Thyroid gland (tissue), 4 donors: Measurements from ENCODE around the gene RRP9. TPM values are rescaled to one million over a fixed set of nuclear protein-coding genes. Genes with fewer than 3 reads are reported as not detected.
"Not testable (repeated sequence)": the region's sequence is repeated elsewhere in the genome, so short reads cannot be mapped to it uniquely, and the experiment has no call there.

Experiments
- DNase-seq, 2 donors: peaks; one replicate each; pipeline ENCODE4 v3.0.0-alpha.2; 2019
- H3K27ac ChIP-seq, 3 donors: fragments of 200-600 bp; sonication (generic); 1 replicate in 2 of 3; 2 replicates in 1 of 3; pipeline ENCODE4 v1.5.1; 2016 to 2019; ENCODE audit warnings: mild to moderate bottlenecking in 1 of 3, moderate library complexity in 1 of 3
- H3K27me3 ChIP-seq: fragments of 200-600 bp; sonication (generic); one replicate; pipeline ENCODE4 v1.5.1; 2019
- H3K36me3 ChIP-seq, 2 donors: fragments of 200-600 bp; sonication (generic); one replicate each; pipeline ENCODE4 v1.5.1; 2016 to 2019
- H3K4me1 ChIP-seq, 2 donors: fragments of 200-600 bp; sonication (generic); one replicate each; pipeline ENCODE4 v1.5.1; 2017 to 2019
- H3K4me3 ChIP-seq, 3 donors: fragments of 200-600 bp; sonication (generic); replicated peaks in 1 of 3; 1 replicate in 2 of 3; 2 replicates in 1 of 3; pipeline ENCODE4 v1.5.1; 2016; ENCODE audit warnings: mild to moderate bottlenecking in 1 of 3
- H3K9me3 ChIP-seq: fragments of 200-600 bp; sonication (generic); one replicate; pipeline ENCODE4 v1.5.1; 2017
- POLR2A ChIP-seq, 2 donors: fragments of 450-650 bp; IDR thresholded peaks; one replicate each; pipeline ENCODE4 v1.6.1; 2017; ENCODE audit warnings: antibody characterized with exemption in 2 of 2, mild to moderate bottlenecking in 2 of 2, moderate library complexity in 1 of 2
- WGBS, 2 donors: methylation state at CpG; one replicate each; pipeline ENCODE4 v1.1.5; 2017; 5-methylcytosine and 5-hydroxymethylcytosine counted together
- intact Hi-C: fragments of 100-400 bp; cut with DNase I; formaldehyde crosslinking; loops from one replicate; pipeline ENCODE4 v1.15.1; 2023
- total RNA-seq, 4 donors: library from RNA; depleted of rRNA; stranded (reverse); fragments of >200 nt; gene quantifications; one replicate each; pipeline ENCODE4 v1.2.3, GENCODE V29; 2016
- TF ChIP-seq, protein P1 (sequence below), 6 experiments: fragments of 200-600 bp in 3 of 6; fragments of 450-650 bp in 3 of 6; sonication (generic) in 3 of 6; IDR thresholded peaks; one replicate each; pipeline ENCODE4 v1.5.1; 2016 to 2019; ENCODE audit warnings: antibody characterized with exemption in 6 of 6, mild to moderate bottlenecking in 2 of 6, inconsistent platforms in 1 of 6, moderate library complexity in 1 of 6

Gene RRP9, protein sequence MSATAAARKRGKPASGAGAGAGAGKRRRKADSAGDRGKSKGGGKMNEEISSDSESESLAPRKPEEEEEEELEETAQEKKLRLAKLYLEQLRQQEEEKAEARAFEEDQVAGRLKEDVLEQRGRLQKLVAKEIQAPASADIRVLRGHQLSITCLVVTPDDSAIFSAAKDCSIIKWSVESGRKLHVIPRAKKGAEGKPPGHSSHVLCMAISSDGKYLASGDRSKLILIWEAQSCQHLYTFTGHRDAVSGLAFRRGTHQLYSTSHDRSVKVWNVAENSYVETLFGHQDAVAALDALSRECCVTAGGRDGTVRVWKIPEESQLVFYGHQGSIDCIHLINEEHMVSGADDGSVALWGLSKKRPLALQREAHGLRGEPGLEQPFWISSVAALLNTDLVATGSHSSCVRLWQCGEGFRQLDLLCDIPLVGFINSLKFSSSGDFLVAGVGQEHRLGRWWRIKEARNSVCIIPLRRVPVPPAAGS
- 10 to 100 TPM in 3 of 4 donors, 1 to 10 TPM in 1; 7.3 to 14.4 (median 11.9) TPM for total RNA-seq

DNA sequence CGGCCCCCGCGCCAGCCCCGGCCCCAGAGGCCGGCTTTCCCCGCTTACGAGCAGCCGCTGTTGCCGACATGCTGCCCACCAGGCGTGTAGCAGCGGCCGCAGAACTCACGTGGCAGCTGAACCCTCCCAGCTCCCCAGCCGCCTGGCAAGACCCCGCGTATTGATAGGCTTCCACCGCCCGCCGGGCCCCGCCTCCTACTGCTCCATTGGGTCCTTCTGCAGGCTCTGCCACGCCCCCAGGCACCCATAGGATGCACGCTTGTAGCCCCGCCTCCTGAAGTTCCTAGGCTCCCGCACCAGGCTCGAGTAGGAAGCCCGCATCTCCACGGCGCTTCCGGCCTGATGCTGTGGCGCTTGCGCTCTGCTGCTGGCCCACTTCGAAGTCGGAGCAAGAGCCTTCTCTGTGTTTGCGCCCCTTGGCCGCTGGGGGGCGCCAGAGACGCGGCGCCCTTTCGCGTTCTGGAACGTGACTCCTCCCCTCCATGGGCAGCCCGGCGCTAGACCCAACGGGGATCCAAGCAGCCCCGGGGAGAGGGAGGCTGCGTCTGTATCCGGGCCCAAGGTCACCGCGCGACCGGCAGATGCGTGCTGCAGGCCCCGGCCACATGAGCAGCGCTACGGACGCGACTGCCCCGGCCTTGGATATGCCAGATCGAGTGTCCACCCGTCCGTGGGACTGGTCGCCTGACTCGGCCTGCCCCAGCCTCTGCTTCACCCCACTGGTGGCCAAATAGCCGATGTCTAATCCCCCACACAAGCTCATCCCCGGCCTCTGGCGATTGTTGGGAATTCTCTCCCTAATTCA, at the start of gene RRP9, which contains the start of gene PARP3:
TSS of gene RRP9 (minus strand) at position 107 of the 805 bp plus-strand sequence. CDS start at position 70, 37 bp downstream.
TSS of gene PARP3 (plus strand) at position 566 of the 805 bp plus-strand sequence. CDS start 993 bp downstream, outside the sequence.
- H3K4me3 ChIP-seq: peak within 1 kb of the TSS; percentile 32 to 51 (median 39)
- H3K27ac ChIP-seq: peak within 1 kb of the TSS; percentile 81 to 96 (median 90)
- TF ChIP-seq POLR2A (IDR thresholded peaks at IDR 0.05): peak; percentile 61 to 84
- TF ChIP-seq, protein P1, sequence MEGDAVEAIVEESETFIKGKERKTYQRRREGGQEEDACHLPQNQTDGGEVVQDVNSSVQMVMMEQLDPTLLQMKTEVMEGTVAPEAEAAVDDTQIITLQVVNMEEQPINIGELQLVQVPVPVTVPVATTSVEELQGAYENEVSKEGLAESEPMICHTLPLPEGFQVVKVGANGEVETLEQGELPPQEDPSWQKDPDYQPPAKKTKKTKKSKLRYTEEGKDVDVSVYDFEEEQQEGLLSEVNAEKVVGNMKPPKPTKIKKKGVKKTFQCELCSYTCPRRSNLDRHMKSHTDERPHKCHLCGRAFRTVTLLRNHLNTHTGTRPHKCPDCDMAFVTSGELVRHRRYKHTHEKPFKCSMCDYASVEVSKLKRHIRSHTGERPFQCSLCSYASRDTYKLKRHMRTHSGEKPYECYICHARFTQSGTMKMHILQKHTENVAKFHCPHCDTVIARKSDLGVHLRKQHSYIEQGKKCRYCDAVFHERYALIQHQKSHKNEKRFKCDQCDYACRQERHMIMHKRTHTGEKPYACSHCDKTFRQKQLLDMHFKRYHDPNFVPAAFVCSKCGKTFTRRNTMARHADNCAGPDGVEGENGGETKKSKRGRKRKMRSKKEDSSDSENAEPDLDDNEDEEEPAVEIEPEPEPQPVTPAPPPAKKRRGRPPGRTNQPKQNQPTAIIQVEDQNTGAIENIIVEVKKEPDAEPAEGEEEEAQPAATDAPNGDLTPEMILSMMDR (IDR thresholded peaks at IDR 0.05): peak; percentile 97 to 100 (median 100)
- 1% methylated on average over 24 to 39 of the region's 67 CpGs for WGBS, 2 donors
- H3K4me1 ChIP-seq: peaks cover 23 to 24% of the 10 kb centered on the region in 2 donors
- no peaks in the 10 kb centered on the region for H3K9me3 ChIP-seq
- intact Hi-C loops: loop anchor here (5.0 kb wide), 2 partner anchors 35 to 115 kb away; partner anchors contain the start of genes ABHD14A and DUSP7
- peak; percentile 100 for DNase-seq
- no peaks in the 10 kb centered on the region for H3K27me3 ChIP-seq
- peaks cover 9% of the 10 kb centered on the region in 2 donors for H3K36me3 ChIP-seq

DNA sequence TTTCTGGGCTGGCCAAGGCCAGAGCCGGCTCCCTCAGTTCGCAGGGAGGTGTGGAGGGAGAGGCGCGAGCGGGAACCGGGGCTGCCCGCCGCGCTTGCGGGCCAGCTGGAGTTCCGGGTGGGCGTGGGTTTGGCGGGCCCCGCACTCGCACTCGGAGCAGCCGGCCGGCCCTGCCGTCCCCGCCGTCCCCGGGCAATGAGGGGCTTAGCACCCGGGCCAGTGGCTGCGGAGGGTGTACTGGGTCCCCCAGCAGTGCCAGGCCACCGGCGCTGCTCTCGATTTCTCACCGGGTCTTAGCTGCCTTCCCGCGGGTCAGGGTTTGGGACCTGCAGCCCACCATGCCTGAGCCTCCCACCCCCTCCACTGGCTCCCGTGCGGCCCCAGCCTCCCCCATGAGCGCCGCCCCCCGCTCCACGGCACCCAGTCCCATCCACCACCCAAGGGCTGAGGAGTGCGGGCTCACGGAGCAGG, 48.8 kb upstream of the RRP9 start:
- Histone ChIP-seq H3K4me1 (peaks cover 14 to 36% of the 10 kb centered on the region in 2 donors), H3K36me3 (peaks cover 17 to 18% of the 10 kb centered on the region in 2 donors)
- H3K9me3 ChIP-seq, H3K4me3 ChIP-seq, H3K27ac ChIP-seq, intact Hi-C loops, DNase-seq, H3K27me3 ChIP-seq: not testable (repeated sequence)
- WGBS, 2 donors: 40 to 69% methylated on average over 2 to 18 of the region's 38 CpGs

DNA sequence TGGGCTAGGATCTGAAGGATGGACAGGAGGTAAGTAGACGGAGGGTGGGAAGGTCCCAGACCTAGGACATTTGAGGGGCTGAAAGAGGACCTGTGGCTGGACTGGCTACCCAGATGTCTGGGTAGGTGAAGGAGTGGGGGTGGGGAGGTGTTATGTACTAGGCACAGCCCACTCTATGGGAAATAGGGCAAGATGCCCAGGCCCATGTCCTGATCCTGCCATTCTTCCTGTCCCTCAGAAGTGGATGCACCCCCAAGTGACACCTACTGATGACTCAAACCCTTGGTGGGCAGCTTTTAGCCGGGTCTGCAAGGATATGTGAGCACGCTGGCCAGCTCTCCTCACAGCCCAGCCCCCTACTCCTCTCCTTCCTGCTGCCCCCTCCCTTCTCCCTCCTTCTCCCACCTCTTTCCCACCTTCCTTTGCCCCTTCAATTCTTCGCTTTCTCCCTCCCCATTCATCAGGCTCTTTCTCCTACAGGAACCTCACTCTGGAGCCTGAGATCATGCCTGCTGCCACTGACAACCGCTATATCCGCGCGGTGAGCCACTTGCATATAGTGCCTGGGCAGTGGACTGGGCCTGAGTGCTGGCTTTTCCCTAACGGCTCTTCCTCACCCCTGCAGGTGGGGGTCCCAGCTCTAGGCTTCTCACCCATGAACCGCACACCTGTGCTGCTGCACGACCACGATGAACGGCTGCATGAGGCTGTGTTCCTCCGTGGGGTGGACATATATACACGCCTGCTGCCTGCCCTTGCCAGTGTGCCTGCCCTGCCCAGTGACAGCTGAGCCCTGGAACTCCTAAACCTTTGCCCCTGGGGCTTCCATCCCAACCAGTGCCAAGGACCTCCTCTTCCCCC, 46.8 kb upstream of the RRP9 start:
- Histone ChIP-seq H3K4me3 (no peak overlapping the region), H3K36me3 (peaks cover 4 to 5% of the 10 kb centered on the region in 2 donors), H3K4me1 (peaks cover 7 to 36% of the 10 kb centered on the region in 2 donors), H3K27ac (no peak overlapping the region), H3K27me3 (no peaks in the 10 kb centered on the region), H3K9me3 (no peaks in the 10 kb centered on the region)
- intact Hi-C loops: no loop called here
- no peak for TF ChIP-seq POLR2A (IDR thresholded peaks at IDR 0.05)
- TF ChIP-seq, protein P1 (IDR thresholded peaks at IDR 0.05): no peak
- 81 to 83% methylated on average over 15 of the region's 15 CpGs for WGBS, 2 donors
- no peak for DNase-seq

DNA sequence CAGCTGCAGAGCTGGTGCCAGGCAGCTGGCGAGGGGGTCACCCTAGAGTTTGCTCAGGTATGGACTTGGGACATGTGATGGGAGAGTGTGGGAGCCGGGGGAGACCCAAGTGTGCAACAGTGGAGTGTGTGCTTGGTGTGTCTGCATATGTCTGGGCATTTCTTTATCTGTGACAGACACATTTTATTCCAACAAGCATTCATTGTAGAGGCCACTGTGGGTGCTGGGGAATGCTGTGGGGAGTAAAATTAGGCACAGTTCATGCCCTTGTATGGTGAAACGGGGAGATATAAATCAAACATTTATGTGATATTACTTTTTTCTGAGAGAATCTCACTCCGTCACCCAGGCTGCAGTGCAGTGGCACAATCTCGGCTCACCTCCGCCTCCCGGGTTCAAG, 45.9 kb upstream of the RRP9 start:
- Histone ChIP-seq H3K27me3 (no peaks in the 10 kb centered on the region), H3K4me3 (no peak overlapping the region), H3K4me1 (peaks cover 9 to 34% of the 10 kb centered on the region in 2 donors), H3K27ac (no peak overlapping the region), H3K36me3 (peaks cover 0 to under 1% of the 10 kb centered on the region in 2 donors), H3K9me3 (no peaks in the 10 kb centered on the region)
- no peak for DNase-seq
- intact Hi-C loops: no loop called here
- WGBS, 2 donors: 94 to 99% methylated on average over 7 of the region's 7 CpGs
- TF ChIP-seq POLR2A (IDR thresholded peaks at IDR 0.05): no peak
- TF ChIP-seq, protein P1 (IDR thresholded peaks at IDR 0.05): no peak
